GM12878 (cell line): ENCODE measurements around the gene DMAP1. TPM values are rescaled to one million over a fixed set of nuclear protein-coding genes. Genes with fewer than 3 reads are reported as not detected.

Experiments
- BACH1 ChIP-seq: fragments of 450-650 bp; IDR thresholded peaks from 2 replicates; pipeline ENCODE4 v1.6.1; 2017; ENCODE audit warnings: mild to moderate bottlenecking, borderline replicate concordance
- DPF2 ChIP-seq: fragments of 450-650 bp; IDR thresholded peaks from 2 replicates; pipeline ENCODE4 v1.6.1; 2017; ENCODE audit warnings: mild to moderate bottlenecking
- E2F4 ChIP-seq: IDR thresholded peaks from 2 replicates; pipeline ENCODE4 v1.6.1; 2012; ENCODE audit warnings: low read depth, low read length, improper control_type of control experiment
- E4F1 ChIP-seq: fragments of 450-650 bp; IDR thresholded peaks from 2 replicates; pipeline ENCODE4 v1.6.1; 2018; ENCODE audit warnings: borderline replicate concordance, mild to moderate bottlenecking; ENCODE audit not compliant: partially characterized antibody
- HDAC6 ChIP-seq: fragments of 200-600 bp; sonication (generic); IDR thresholded peaks from one replicate; pipeline ENCODE4 v1.8.0; 2017; ENCODE audit warnings: antibody characterized with exemption; ENCODE audit not compliant: unreplicated experiment
- KDM1A ChIP-seq: fragments of 200-600 bp; sonication (generic); IDR thresholded peaks from 2 replicates; pipeline ENCODE4 v1.6.1; 2016; ENCODE audit warnings: borderline replicate concordance
- MEF2A ChIP-seq: IDR thresholded peaks from 2 replicates; pipeline ENCODE4 v1.6.1; 2011; ENCODE audit warnings: low read depth, mild to moderate bottlenecking, low read length, moderate library complexity; ENCODE audit not compliant: insufficient read depth
- POU2F2 ChIP-seq: IDR thresholded peaks from 3 replicates; pipeline ENCODE4 v1.6.1; 2011; ENCODE audit warnings: low read depth, mild to moderate bottlenecking, low read length, borderline replicate concordance
- REST ChIP-seq: IDR thresholded peaks from 2 replicates; pipeline ENCODE4 v1.6.1; 2012; ENCODE audit warnings: mild to moderate bottlenecking, low read depth, low read length
- RUNX3 ChIP-seq: IDR thresholded peaks from 2 replicates; pipeline ENCODE4 v1.6.1; 2012; ENCODE audit warnings: low read length, inconsistent platforms
- TCF7 ChIP-seq: IDR thresholded peaks from 2 replicates; pipeline ENCODE4 v1.6.1; 2014; ENCODE audit warnings: antibody characterized with exemption, borderline replicate concordance
- USF1 ChIP-seq: IDR thresholded peaks from 2 replicates; pipeline ENCODE4 v1.6.1; 2011; ENCODE audit warnings: borderline replicate concordance, low read depth, mild to moderate bottlenecking, moderate library complexity, mixed read lengths, low read length; ENCODE audit not compliant: insufficient read depth; ENCODE audit errors: extremely low read length
- ZBED1 ChIP-seq: IDR thresholded peaks from 2 replicates; pipeline ENCODE4 v1.6.1; 2016; ENCODE audit warnings: borderline replicate concordance
- ZBTB33 ChIP-seq: fragments of 450-650 bp; IDR thresholded peaks from 2 replicates; pipeline ENCODE4 v1.6.1; 2017; ENCODE audit warnings: mild to moderate bottlenecking
- polyA plus RNA-seq, 11 experiments: library from polyadenylated mRNA; depleted of rRNA in 4 of 11; unstranded in 6 of 11; stranded (reverse) in 5 of 11; fragments of >200 nt; fragmentation: Nextera tagmentation in 4 of 11; fragmentation: Illumina TruSeq in 1 of 11; extraction: Ambion mirVana in 4 of 11; extraction: Trizol in 1 of 11; gene quantifications; 1 replicate in 1 of 11; 2 replicates in 10 of 11; pipeline versions ENCODE4 v1.2.1 to v1.2.3, GENCODE V29; 2011 to 2016; ENCODE audit warnings: inconsistent platforms in 2 of 11, missing spikeins in 2 of 11, low read depth in 1 of 11
- total RNA-seq, 4 experiments: library from RNA; depleted of rRNA in 3 of 4; stranded (reverse); fragments of >200 nt in 3 of 4; fragmentation: Illumina TruSeq in 1 of 4; extraction: Trizol in 1 of 4; gene quantifications; 2 replicates each; pipeline versions ENCODE4 v1.2.1 to v1.2.3, GENCODE V29; 2013 to 2021

The DMAP1 gene
- total and polyA plus RNA-seq, 10 of the 15 experiments (the other 5 are each of a cell fraction or from before 2014, with no cell fraction given): 1.9 to 59.1 (median 37.7) TPM

- no peak for TF ChIP-seq REST
- TF ChIP-seq E4F1: peak; percentile 88
- no peak for TF ChIP-seq KDM1A
- peak; percentile 94 for TF ChIP-seq POU2F2
- no peak for TF ChIP-seq ZBTB33
- no peak for TF ChIP-seq HDAC6
- TF ChIP-seq USF1: no peak
- 0 out of 2 replicates have a peak, but pooled peaks have one; percentile 8 for TF ChIP-seq E2F4
- TF ChIP-seq ZBED1: no peak
- TF ChIP-seq RUNX3: peak; percentile 81
- no peak; the same call in 1 of the 2 replicates for TF ChIP-seq TCF7
- peak; percentile 73; the same call in 1 of the 2 replicates for TF ChIP-seq MEF2A
- TF ChIP-seq BACH1: no peak
- peak; percentile 56 for TF ChIP-seq DPF2
Measured at GRCh38 chr1:44213222-44214112, at the start of gene DMAP1 (continued).
